GM23338 (cell line): ENCODE data around the gene BEND7.

ENCODE experiments used
- CREB1 ChIP-seq: fragments of 250-450 bp; sonication (Bioruptor Pico); IDR thresholded peaks from 2 replicates; pipeline ENCODE4 v1.5.0; 2020; ENCODE audit warnings: low read depth, mild to moderate bottlenecking, moderate library complexity
- CTCF ChIP-seq, 2 experiments: fragments of 200-600 bp in 1 of 2; sonication (generic) in 1 of 2; conservative IDR thresholded peaks; 2 replicates each; pipeline versions ENCODE4 v1.5.1 to v1.6.1; 2016 to 2017; ENCODE audit warnings: antibody characterized with exemption in 2 of 2, low read depth in 2 of 2, mild to moderate bottlenecking in 2 of 2, moderate library complexity in 1 of 2
- EZH2 ChIP-seq: fragments of 200-600 bp; sonication (generic); IDR thresholded peaks from one replicate; pipeline ENCODE4 v1.8.0; 2017; ENCODE audit warnings: antibody characterized with exemption, mild to moderate bottlenecking, low read depth; ENCODE audit not compliant: unreplicated experiment
- EZH2phosphoT487 ChIP-seq: fragments of 200-600 bp; sonication (generic); IDR thresholded peaks from one replicate; pipeline ENCODE4 v1.8.1; 2018; ENCODE audit warnings: antibody characterized with exemption; ENCODE audit not compliant: unreplicated experiment
- JUNB ChIP-seq: IDR thresholded peaks from one replicate; pipeline ENCODE4 v1.6.1; 2016; ENCODE audit warnings: antibody characterized with exemption; ENCODE audit not compliant: unreplicated experiment
- POLR2AphosphoS5 ChIP-seq: IDR thresholded peaks from 2 replicates; pipeline ENCODE4 v1.6.1; 2016; ENCODE audit warnings: antibody characterized with exemption, low read depth
- STAT1 ChIP-seq: IDR thresholded peaks from one replicate; pipeline ENCODE4 v1.6.1; 2016; ENCODE audit warnings: antibody characterized with exemption; ENCODE audit not compliant: unreplicated experiment
- ZNF114 ChIP-seq: fragments of 250-450 bp; sonication (Bioruptor Pico); IDR thresholded peaks from 2 replicates; pipeline ENCODE4 v1.5.0; 2020; ENCODE audit warnings: mild to moderate bottlenecking, moderate library complexity
- TF ChIP-seq, protein P1 (sequence below): IDR thresholded peaks from one replicate; pipeline ENCODE4 v1.6.1; 2018; ENCODE audit warnings: antibody characterized with exemption; ENCODE audit not compliant: unreplicated experiment

- peak; percentile 40 to 45 for TF ChIP-seq CTCF (conservative IDR thresholded peaks at IDR 0.05; ENCODE audit: low read depth in 2 of 2)
- TF ChIP-seq EZH2 = no peak
- TF ChIP-seq, protein P1, sequence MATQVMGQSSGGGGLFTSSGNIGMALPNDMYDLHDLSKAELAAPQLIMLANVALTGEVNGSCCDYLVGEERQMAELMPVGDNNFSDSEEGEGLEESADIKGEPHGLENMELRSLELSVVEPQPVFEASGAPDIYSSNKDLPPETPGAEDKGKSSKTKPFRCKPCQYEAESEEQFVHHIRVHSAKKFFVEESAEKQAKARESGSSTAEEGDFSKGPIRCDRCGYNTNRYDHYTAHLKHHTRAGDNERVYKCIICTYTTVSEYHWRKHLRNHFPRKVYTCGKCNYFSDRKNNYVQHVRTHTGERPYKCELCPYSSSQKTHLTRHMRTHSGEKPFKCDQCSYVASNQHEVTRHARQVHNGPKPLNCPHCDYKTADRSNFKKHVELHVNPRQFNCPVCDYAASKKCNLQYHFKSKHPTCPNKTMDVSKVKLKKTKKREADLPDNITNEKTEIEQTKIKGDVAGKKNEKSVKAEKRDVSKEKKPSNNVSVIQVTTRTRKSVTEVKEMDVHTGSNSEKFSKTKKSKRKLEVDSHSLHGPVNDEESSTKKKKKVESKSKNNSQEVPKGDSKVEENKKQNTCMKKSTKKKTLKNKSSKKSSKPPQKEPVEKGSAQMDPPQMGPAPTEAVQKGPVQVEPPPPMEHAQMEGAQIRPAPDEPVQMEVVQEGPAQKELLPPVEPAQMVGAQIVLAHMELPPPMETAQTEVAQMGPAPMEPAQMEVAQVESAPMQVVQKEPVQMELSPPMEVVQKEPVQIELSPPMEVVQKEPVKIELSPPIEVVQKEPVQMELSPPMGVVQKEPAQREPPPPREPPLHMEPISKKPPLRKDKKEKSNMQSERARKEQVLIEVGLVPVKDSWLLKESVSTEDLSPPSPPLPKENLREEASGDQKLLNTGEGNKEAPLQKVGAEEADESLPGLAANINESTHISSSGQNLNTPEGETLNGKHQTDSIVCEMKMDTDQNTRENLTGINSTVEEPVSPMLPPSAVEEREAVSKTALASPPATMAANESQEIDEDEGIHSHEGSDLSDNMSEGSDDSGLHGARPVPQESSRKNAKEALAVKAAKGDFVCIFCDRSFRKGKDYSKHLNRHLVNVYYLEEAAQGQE = no peak
- TF ChIP-seq POLR2AphosphoS5 = no peak
- TF ChIP-seq JUNB = no peak
- no peak for TF ChIP-seq EZH2phosphoT487
- no peak for TF ChIP-seq STAT1
- no peak for TF ChIP-seq CREB1
- no peak for TF ChIP-seq ZNF114 (CRISPR knock-in tag)
These were observed 129.6 kb downstream of the BEND7 start for GRCh38 chr10:13399236-13399635.
